Hematopoietic multipotent progenitor cell treated with erythropoietin and hydrocortisone succinate and interleukin-3 and kit ligand, for 6 days (in vitro differentiated cells): ENCODE results near the gene ECHDC1.
A peak's percentile ranks its signal among the peaks of the same experiment; 100 is the strongest.
"Not testable (repeated sequence)": the region's sequence is repeated elsewhere in the genome, so short reads cannot be mapped to it uniquely, and the experiment has no call there.

ENCODE experiments used
- DNase-seq: peaks from one replicate; pipeline ENCODE4 v3.0.0-alpha.2; 2015

Gene ECHDC1

GRCh38 chr6:127341471-127342202 is 1.8 kb downstream of the ECHDC1 start:
- no peak for DNase-seq

GRCh38 chr6:127340171-127340570 is 3.2 kb downstream of the ECHDC1 start:
- no peak for DNase-seq

- DNase-seq = no peak
These were observed 4.5 kb downstream of the ECHDC1 start for GRCh38 chr6:127338936-127339335.

- DNase-seq = no peak
These were observed 10.9 kb downstream of the ECHDC1 start for GRCh38 chr6:127332383-127332961.

GRCh38 chr6:127331256-127331655 is 12.2 kb downstream of the ECHDC1 start:
- DNase-seq = not testable (repeated sequence)

- no peak for DNase-seq
These were observed 15.3 kb downstream of the ECHDC1 start for GRCh38 chr6:127328043-127328609.

GRCh38 chr6:127319686-127320085 is 23.7 kb downstream of the ECHDC1 start:
- DNase-seq = no peak

GRCh38 chr6:127317388-127318128 is 25.9 kb downstream of the ECHDC1 start:
- DNase-seq = no peak

- no peak for DNase-seq
These were observed 37.7 kb downstream of the ECHDC1 start for GRCh38 chr6:127305741-127306140.

GRCh38 chr6:127303917-127304316 is 39.5 kb downstream of the ECHDC1 start:
- no peak for DNase-seq

GRCh38 chr6:127302728-127303660 is 40.4 kb downstream of the ECHDC1 start:
- DNase-seq = peak; percentile 86

- DNase-seq = no peak
These were observed 42.2 kb downstream of the ECHDC1 start for GRCh38 chr6:127301199-127301700.

- DNase-seq = no peak
These were observed 43.0 kb downstream of the ECHDC1 start for GRCh38 chr6:127300411-127300810.

GRCh38 chr6:127299522-127300240 is 43.7 kb downstream of the ECHDC1 start:
- no peak for DNase-seq

GRCh38 chr6:127298475-127298874 is 44.9 kb downstream of the ECHDC1 start:
- no peak for DNase-seq

GRCh38 chr6:127297502-127298070 is 45.8 kb downstream of the ECHDC1 start:
- no peak for DNase-seq

- no peak for DNase-seq
These were observed 51.9 kb downstream of the ECHDC1 start for GRCh38 chr6:127291495-127291894.

GRCh38 chr6:127290391-127291265 is 52.8 kb downstream of the ECHDC1 start:
- DNase-seq = no peak

- no peak for DNase-seq
These were observed 53.5 kb downstream of the ECHDC1 start for GRCh38 chr6:127289934-127290333.

GRCh38 chr6:127288705-127289104 is 54.7 kb downstream of the ECHDC1 start:
- no peak for DNase-seq
